Tibial nerve (tissue), 4 donors: Measurements from ENCODE around the gene NLRP5. TPM values are rescaled to one million over a fixed set of nuclear protein-coding genes. Genes with fewer than 3 reads are reported as not detected.

Experiments used
- DNase-seq, 2 donors: peaks; one replicate each; pipeline ENCODE4 v3.0.0-alpha.2; 2019; ENCODE audit warnings: low spot score in 2 of 2
- H3K27ac ChIP-seq, 4 donors: fragments of 200-600 bp; sonication (generic) in 3 of 4; one replicate each; pipeline ENCODE4 v1.5.1; 2017 to 2019; ENCODE audit warnings: mild to moderate bottlenecking in 1 of 4
- H3K27me3 ChIP-seq, 2 donors: fragments of 200-600 bp; sonication (generic) in 1 of 2; one replicate each; pipeline versions ENCODE4 v1.5.1 to v1.6.0; 2017 to 2019
- H3K36me3 ChIP-seq, 3 donors: fragments of 200-600 bp; sonication (generic); one replicate each; pipeline ENCODE4 v1.5.1; 2018 to 2019
- H3K4me1 ChIP-seq, 4 donors: fragments of 200-600 bp; sonication (generic) in 3 of 4; one replicate each; pipeline ENCODE4 v1.5.1; 2017 to 2019
- H3K4me3 ChIP-seq, 4 donors: fragments of 200-600 bp; sonication (generic) in 3 of 4; one replicate each; pipeline ENCODE4 v1.5.1; 2017 to 2019; ENCODE audit warnings: mild to moderate bottlenecking in 1 of 4, moderate library complexity in 1 of 4
- H3K9me3 ChIP-seq, 4 donors: fragments of 200-600 bp; sonication (generic) in 3 of 4; one replicate each; pipeline ENCODE4 v1.5.1; 2017 to 2019
- CTCF ChIP-seq, 5 experiments: fragments of 200-600 bp in 3 of 5; fragments of 450-650 bp in 2 of 5; sonication (generic) in 3 of 5; IDR thresholded peaks; one replicate each; pipeline ENCODE4 v1.5.1; 2016 to 2019; ENCODE audit warnings: antibody characterized with exemption in 5 of 5, mild to moderate bottlenecking in 3 of 5, moderate library complexity in 2 of 5
- EP300 ChIP-seq, 2 donors: sonication (generic); formaldehyde crosslinking; IDR thresholded peaks; one replicate each; pipeline ENCODE4 v1.6.1; 2017; ENCODE audit warnings: antibody characterized with exemption in 2 of 2, mild to moderate bottlenecking in 1 of 2
- POLR2A ChIP-seq, 2 donors: fragments of 450-650 bp; IDR thresholded peaks; one replicate each; pipeline ENCODE4 v1.6.1; 2017; ENCODE audit warnings: antibody characterized with exemption in 2 of 2, mild to moderate bottlenecking in 2 of 2, moderate library complexity in 2 of 2
- WGBS, 2 donors: methylation state at CpG; one replicate each; pipeline ENCODE4 v1.1.5; 2018; 5-methylcytosine and 5-hydroxymethylcytosine counted together
- total RNA-seq, 4 donors: library from RNA; depleted of rRNA; stranded (reverse); fragments of >200 nt; gene quantifications; one replicate each; pipeline ENCODE4 v1.1.0, GENCODE V29; 2016

Gene NLRP5
- total RNA-seq, 4 donors from 2014 or later: not detected

- Histone ChIP-seq H3K27ac (peak overlapping the region in 2 of 4 donors; percentile 19 to 83), H3K4me1 (peaks cover 0 to 83% (median 60%) of the 10 kb centered on the region in 4 donors), H3K9me3 (no peaks in the 10 kb centered on the region), H3K4me3 (no peak overlapping the region), H3K27me3 (no peaks in the 10 kb centered on the region), H3K36me3 (peaks cover 0 to 24% (median 0%) of the 10 kb centered on the region in 3 donors)
- TF ChIP-seq EP300 (IDR thresholded peaks at IDR 0.05) (no peak), CTCF (IDR thresholded peaks at IDR 0.05) (no peak), POLR2A (IDR thresholded peaks at IDR 0.05) (no peak)
- no peak for DNase-seq
- WGBS, 2 donors: 85 to 89% methylated on average over 11 of the region's 11 CpGs
These were observed 120.4 kb downstream of the NLRP5 start for GRCh38 chr19:56106993-56107392.

- 68 to 74% methylated on average over 18 to 27 of the region's 27 CpGs for WGBS, 2 donors
- no peak for DNase-seq
- Histone ChIP-seq H3K4me1 (peaks cover 0 to 89% (median 68%) of the 10 kb centered on the region in 4 donors), H3K4me3 (no peak overlapping the region), H3K27me3 (no peaks in the 10 kb centered on the region), H3K36me3 (peaks cover 0 to 16% (median 0%) of the 10 kb centered on the region in 3 donors), H3K27ac (peak overlapping the region in 3 of 4 donors; percentile 29 to 83 (median 60)), H3K9me3 (no peaks in the 10 kb centered on the region)
- TF ChIP-seq POLR2A (IDR thresholded peaks at IDR 0.05): no peak
- TF ChIP-seq CTCF (IDR thresholded peaks at IDR 0.05): no peak
- TF ChIP-seq EP300 (IDR thresholded peaks at IDR 0.05): no peak
These were observed 121.2 kb downstream of the NLRP5 start for GRCh38 chr19:56107626-56108351.

GRCh38 chr19:56108447-56109195 is 122.0 kb downstream of the NLRP5 start:
- H3K4me1 ChIP-seq: peaks cover 0 to 92% (median 74%) of the 10 kb centered on the region in 4 donors

GRCh38 chr19:56109226-56109625 is 122.7 kb downstream of the NLRP5 start:
- H3K4me3 ChIP-seq: peak overlapping the region in 1 of 4 donors; percentile 17

More at GRCh38 chr19:56108447-56109195, 122.0 kb downstream of the NLRP5 start:
- Histone ChIP-seq H3K36me3 (peaks cover 0 to 11% (median 0%) of the 10 kb centered on the region in 3 donors), H3K27me3 (no peaks in the 10 kb centered on the region), H3K4me3 (peak overlapping the region in 2 of 4 donors; percentile 11 to 17), H3K9me3 (no peaks in the 10 kb centered on the region), H3K27ac (peak overlapping the region in 3 of 4 donors; percentile 29 to 83 (median 60))
- 29 to 32% methylated on average over 22 to 24 of the region's 24 CpGs for WGBS, 2 donors
- no peak for DNase-seq
- TF ChIP-seq CTCF (IDR thresholded peaks at IDR 0.05) (no peak), POLR2A (IDR thresholded peaks at IDR 0.05) (no peak), EP300 (IDR thresholded peaks at IDR 0.05) (no peak)

More at GRCh38 chr19:56109226-56109625, 122.7 kb downstream of the NLRP5 start:
- Histone ChIP-seq H3K36me3 (peaks cover 0 to 11% (median 0%) of the 10 kb centered on the region in 3 donors), H3K4me1 (peaks cover 0 to 98% (median 77%) of the 10 kb centered on the region in 4 donors), H3K27me3 (no peaks in the 10 kb centered on the region), H3K27ac (peak overlapping the region in 2 of 4 donors; percentile 29 to 83), H3K9me3 (no peaks in the 10 kb centered on the region)
- 49 to 57% methylated on average over 10 to 13 of the region's 13 CpGs for WGBS, 2 donors
- DNase-seq: no peak
- no peak for TF ChIP-seq POLR2A (IDR thresholded peaks at IDR 0.05)
- TF ChIP-seq EP300 (IDR thresholded peaks at IDR 0.05): no peak
- no peak for TF ChIP-seq CTCF (IDR thresholded peaks at IDR 0.05)
